Measurements from ENCODE around the gene KLK1. TPM values are rescaled to one million over a fixed set of nuclear protein-coding genes. Genes with fewer than 3 reads are reported as not detected.

Gene KLK1
- total RNA-seq, 1 donor from 2014 or later, result not detected

DNA sequence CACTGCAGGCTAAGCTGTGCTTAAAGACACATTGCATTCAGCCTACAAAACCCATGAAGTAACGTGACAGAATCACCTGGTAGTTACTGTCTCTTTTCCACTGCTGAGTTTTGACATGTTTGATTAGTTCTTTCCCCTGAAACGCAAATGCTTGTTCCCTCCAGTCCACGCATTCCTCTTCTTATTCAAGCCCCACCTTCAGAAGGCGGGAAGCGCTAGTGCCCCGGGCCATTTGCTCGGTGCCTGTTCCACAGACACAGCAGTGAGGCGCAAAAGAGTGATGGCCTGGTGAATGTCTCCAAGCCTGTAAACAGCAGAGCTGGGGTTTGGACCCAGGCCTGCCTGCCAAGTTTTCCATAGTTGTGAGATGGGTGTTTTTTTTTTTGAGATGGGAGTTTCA lies 22.5 kb downstream of the KLK1 start:
- Histone ChIP-seq H3K9me3 (no peaks in the 10 kb centered on the region), H3K4me3 (no peak overlapping the region), H3K4me1 (peaks cover 0 to 13% of the 10 kb centered on the region in 2 donors), H3K27me3 (no peaks in the 10 kb centered on the region), H3K36me3 (peaks cover 24 to 34% of the 10 kb centered on the region in 2 donors), H3K27ac (no peak overlapping the region)
- intact Hi-C loops (cut with DNase I), result loop anchor here (10.0 kb wide), 3 partner anchors 564 to 794 kb away; partner anchors contain the start of genes CLDND2, ETFB, VRK3 and ZNF473
- DNase-seq (ENCODE audit: low spot score in 2 of 2), result no peak
- TF ChIP-seq, protein P1, sequence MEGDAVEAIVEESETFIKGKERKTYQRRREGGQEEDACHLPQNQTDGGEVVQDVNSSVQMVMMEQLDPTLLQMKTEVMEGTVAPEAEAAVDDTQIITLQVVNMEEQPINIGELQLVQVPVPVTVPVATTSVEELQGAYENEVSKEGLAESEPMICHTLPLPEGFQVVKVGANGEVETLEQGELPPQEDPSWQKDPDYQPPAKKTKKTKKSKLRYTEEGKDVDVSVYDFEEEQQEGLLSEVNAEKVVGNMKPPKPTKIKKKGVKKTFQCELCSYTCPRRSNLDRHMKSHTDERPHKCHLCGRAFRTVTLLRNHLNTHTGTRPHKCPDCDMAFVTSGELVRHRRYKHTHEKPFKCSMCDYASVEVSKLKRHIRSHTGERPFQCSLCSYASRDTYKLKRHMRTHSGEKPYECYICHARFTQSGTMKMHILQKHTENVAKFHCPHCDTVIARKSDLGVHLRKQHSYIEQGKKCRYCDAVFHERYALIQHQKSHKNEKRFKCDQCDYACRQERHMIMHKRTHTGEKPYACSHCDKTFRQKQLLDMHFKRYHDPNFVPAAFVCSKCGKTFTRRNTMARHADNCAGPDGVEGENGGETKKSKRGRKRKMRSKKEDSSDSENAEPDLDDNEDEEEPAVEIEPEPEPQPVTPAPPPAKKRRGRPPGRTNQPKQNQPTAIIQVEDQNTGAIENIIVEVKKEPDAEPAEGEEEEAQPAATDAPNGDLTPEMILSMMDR (IDR thresholded peaks at IDR 0.05), result no peak

- intact Hi-C loops (cut with DNase I), result no loop called here
- Histone ChIP-seq H3K27ac (no peak overlapping the region), H3K36me3 (peaks cover 24 to 34% of the 10 kb centered on the region in 2 donors), H3K4me3 (no peak overlapping the region), H3K4me1 (peaks cover 0 to 13% of the 10 kb centered on the region in 2 donors), H3K27me3 (no peaks in the 10 kb centered on the region), H3K9me3 (no peaks in the 10 kb centered on the region)
- no peak for DNase-seq (ENCODE audit: low spot score in 2 of 2)
- TF ChIP-seq, protein P1 (IDR thresholded peaks at IDR 0.05), result no peak
Observed at GRCh38 chr19:50799547-50799851, 24.1 kb downstream of the KLK1 start.

GRCh38 chr19:50798659-50799546 lies 24.7 kb downstream of the KLK1 start:
- no peak overlapping the region for H3K27ac ChIP-seq
- peaks cover 0 to 10% of the 10 kb centered on the region in 2 donors for H3K4me1 ChIP-seq
- no peak overlapping the region for H3K4me3 ChIP-seq
- intact Hi-C loops (cut with DNase I), result no loop called here
- H3K9me3 ChIP-seq, result no peaks in the 10 kb centered on the region
- DNase-seq (ENCODE audit: low spot score in 2 of 2), result no peak
- no peaks in the 10 kb centered on the region for H3K27me3 ChIP-seq
- TF ChIP-seq, protein P1 (IDR thresholded peaks at IDR 0.05), result no peak
- peaks cover 24 to 34% of the 10 kb centered on the region in 2 donors for H3K36me3 ChIP-seq

DNA sequence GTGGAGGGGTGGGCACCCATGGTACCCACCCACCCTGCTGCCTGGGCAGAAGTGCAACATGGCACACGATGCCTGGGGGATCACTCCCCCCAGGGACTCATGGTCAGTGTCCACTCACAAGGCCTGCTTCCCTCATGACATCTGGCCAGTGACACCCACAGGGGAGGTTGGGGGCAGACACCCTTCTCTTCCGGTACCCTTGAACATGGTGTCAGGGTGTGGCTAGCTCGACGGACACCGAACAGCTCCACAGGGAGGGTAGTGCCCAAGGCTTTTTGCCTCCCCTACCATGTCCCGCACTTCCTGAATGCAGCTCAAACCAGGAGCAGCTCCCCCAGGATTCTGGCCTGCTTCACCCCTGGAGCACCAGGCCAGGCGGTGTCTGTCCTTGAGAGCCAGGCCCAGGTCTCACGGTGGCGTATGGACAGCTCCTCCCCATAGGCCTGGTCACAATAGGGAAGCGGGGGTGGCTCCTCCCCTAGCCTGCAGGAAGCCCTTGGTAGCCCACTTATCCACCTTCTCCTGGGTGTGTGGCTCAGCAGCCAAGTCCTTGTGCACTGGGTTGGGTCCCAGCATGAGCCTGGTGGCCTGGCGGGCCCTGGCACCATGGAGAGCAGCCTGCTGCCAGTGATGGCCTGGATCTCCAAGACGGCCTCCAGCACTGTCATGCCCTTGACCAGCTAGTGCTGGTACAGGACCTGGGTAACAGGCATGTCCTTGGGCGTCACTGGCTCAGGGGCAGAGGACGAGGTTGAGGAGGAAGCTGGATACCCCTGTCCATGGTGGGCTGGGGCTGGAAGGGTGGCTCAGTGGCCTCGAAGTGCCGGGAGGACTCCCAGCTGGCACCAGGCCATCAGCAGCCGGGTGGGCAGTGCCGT lies 25.6 kb downstream of the KLK1 start:
- Histone ChIP-seq H3K36me3 (peaks cover 24 to 34% of the 10 kb centered on the region in 2 donors), H3K27ac (no peak overlapping the region), H3K27me3 (no peaks in the 10 kb centered on the region), H3K9me3 (no peaks in the 10 kb centered on the region), H3K4me1 (peaks cover 0 to under 1% of the 10 kb centered on the region in 2 donors), H3K4me3 (no peak overlapping the region)
- no peak for DNase-seq (ENCODE audit: low spot score in 2 of 2)
- intact Hi-C loops (cut with DNase I), result no loop called here
- TF ChIP-seq, protein P1 (IDR thresholded peaks at IDR 0.05), result no peak

DNA sequence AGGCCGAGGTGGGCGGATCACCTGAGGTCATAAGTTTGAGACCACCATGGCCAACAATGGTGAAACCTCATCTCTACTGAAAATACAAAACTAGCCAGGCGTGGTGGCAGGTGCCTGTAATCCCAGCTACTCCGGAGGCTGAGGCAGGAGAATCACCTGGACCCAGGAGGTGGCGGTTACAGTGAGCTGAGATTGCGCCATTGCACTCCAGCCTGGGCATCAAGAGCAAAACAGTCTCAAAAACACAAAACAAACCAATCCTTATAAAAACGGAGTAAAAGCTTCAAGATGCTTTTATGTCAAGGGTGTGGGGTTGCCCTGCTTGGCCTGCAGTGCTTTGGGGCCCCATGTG lies 26.2 kb downstream of the KLK1 start:
- DNase-seq (ENCODE audit: low spot score in 2 of 2), result no peak
- Histone ChIP-seq H3K4me3 (no peak overlapping the region), H3K9me3 (no peaks in the 10 kb centered on the region), H3K36me3 (peaks cover 24 to 34% of the 10 kb centered on the region in 2 donors), H3K27ac (no peak overlapping the region), H3K4me1 (no peaks in the 10 kb centered on the region), H3K27me3 (no peaks in the 10 kb centered on the region)
- TF ChIP-seq, protein P1 (IDR thresholded peaks at IDR 0.05), result no peak
- intact Hi-C loops (cut with DNase I), result no loop called here
